ENCODE data around the gene OSBPL10.

GRCh38 chr3:31959951-31960792 is 20.9 kb downstream of the OSBPL10 start:
- TF ChIP-seq CTCF (IDR thresholded peaks at IDR 0.05) (no peak), POLR2A (IDR thresholded peaks at IDR 0.05) (no peak)
